BE2C (cell line): Measurements from ENCODE around the gene THEMIS. TPM values are rescaled to one million over a fixed set of nuclear protein-coding genes. Genes with fewer than 3 reads are reported as not detected.

Source experiments
- DNase-seq: peaks from one replicate; pipeline ENCODE4 v3.0.0-alpha.2; 2020
- H3K27me3 ChIP-seq: fragments of 250-450 bp; sonication (Bioruptor Pico); 2 replicates; pipeline ENCODE4 v1.5.1; 2020; ENCODE audit warnings: mild to moderate bottlenecking
- H3K36me3 ChIP-seq: fragments of 250-450 bp; sonication (Bioruptor Pico); 2 replicates; pipeline ENCODE4 v1.5.1; 2020; ENCODE audit warnings: mild to moderate bottlenecking
- H3K4me1 ChIP-seq: fragments of 250-450 bp; sonication (Bioruptor Pico); 2 replicates; pipeline ENCODE4 v1.5.1; 2020
- H3K4me3 ChIP-seq: 2 replicates; pipeline ENCODE4 v1.5.1; 2011; ENCODE audit warnings: low read depth, low read length
- H3K9me3 ChIP-seq: fragments of 250-450 bp; sonication (Bioruptor Pico); 2 replicates; pipeline ENCODE4 v1.5.1; 2020
- polyA plus RNA-seq: library from polyadenylated mRNA; unstranded; fragments of >200 nt; gene quantifications from one replicate; pipeline ENCODE4 v1.2.1, GENCODE V29; 2012; ENCODE audit warnings: low read depth, missing spikeins; ENCODE audit not compliant: insufficient read length, insufficient read depth
- TF ChIP-seq, protein P1 (sequence below): IDR thresholded peaks from 2 replicates; pipeline ENCODE4 v1.5.1; 2012; ENCODE audit warnings: mild to moderate bottlenecking, low read depth, low read length

THEMIS gene, protein sequence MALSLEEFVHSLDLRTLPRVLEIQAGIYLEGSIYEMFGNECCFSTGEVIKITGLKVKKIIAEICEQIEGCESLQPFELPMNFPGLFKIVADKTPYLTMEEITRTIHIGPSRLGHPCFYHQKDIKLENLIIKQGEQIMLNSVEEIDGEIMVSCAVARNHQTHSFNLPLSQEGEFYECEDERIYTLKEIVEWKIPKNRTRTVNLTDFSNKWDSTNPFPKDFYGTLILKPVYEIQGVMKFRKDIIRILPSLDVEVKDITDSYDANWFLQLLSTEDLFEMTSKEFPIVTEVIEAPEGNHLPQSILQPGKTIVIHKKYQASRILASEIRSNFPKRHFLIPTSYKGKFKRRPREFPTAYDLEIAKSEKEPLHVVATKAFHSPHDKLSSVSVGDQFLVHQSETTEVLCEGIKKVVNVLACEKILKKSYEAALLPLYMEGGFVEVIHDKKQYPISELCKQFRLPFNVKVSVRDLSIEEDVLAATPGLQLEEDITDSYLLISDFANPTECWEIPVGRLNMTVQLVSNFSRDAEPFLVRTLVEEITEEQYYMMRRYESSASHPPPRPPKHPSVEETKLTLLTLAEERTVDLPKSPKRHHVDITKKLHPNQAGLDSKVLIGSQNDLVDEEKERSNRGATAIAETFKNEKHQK
- polyA plus RNA-seq, result not detected

DNA sequence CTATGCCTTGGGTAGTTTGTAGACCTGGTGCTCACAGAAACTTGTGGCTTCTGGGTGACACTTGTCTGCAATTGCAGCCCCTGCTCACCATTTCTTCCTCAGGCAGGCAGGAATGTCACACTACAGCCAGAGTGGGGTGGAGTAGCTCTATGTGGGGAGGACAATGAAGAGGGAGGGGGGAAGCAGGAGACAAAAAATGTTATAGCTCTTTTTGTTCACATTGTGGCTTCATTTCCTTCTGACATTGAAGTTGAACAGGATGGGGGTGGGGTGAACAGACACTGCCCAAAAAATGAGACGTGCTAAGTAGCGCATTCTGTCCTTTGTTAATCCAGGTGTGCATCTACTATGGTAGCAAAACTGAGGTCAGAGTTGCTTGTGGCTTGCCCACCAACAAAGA is at the start of gene THEMIS:
TSS of gene THEMIS (minus strand) at position 124 of the 400 bp plus-strand sequence. CDS start 126 bp downstream, outside the sequence.
- DNase-seq, result no peak
- TF ChIP-seq, protein P1, sequence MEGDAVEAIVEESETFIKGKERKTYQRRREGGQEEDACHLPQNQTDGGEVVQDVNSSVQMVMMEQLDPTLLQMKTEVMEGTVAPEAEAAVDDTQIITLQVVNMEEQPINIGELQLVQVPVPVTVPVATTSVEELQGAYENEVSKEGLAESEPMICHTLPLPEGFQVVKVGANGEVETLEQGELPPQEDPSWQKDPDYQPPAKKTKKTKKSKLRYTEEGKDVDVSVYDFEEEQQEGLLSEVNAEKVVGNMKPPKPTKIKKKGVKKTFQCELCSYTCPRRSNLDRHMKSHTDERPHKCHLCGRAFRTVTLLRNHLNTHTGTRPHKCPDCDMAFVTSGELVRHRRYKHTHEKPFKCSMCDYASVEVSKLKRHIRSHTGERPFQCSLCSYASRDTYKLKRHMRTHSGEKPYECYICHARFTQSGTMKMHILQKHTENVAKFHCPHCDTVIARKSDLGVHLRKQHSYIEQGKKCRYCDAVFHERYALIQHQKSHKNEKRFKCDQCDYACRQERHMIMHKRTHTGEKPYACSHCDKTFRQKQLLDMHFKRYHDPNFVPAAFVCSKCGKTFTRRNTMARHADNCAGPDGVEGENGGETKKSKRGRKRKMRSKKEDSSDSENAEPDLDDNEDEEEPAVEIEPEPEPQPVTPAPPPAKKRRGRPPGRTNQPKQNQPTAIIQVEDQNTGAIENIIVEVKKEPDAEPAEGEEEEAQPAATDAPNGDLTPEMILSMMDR, result no peak
- Histone ChIP-seq H3K9me3 (no peaks in the 10 kb centered on the region), H3K4me3 (no peak within 1 kb of the TSS), H3K4me1 (peaks cover 7% of the 10 kb centered on the region; the same call in 1 of the 2 replicates), H3K36me3 (no peaks in the 10 kb centered on the region), H3K27me3 (no peaks in the 10 kb centered on the region; the same call in 1 of the 2 replicates)

DNA sequence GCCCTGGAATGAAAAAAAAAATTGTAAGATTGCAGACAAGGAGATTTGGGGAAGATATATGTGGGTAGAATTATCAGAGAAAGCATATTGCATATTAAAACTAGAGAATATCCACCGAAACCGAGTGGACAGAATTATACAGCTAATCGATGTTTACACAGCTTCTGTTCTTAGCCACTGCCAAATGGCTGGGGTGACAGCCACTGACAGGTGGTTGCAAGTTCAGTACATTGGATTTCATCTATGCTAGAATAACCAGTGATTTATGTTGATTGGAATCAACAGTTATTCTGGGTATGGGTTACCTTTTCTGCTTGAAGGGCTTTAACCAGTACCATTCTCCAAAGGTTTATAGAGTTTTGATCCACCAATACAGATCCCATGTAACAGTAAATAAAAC is 48.4 kb upstream of the THEMIS start:
- Histone ChIP-seq H3K9me3 (no peaks in the 10 kb centered on the region), H3K4me3 (no peak overlapping the region), H3K4me1 (no peaks in the 10 kb centered on the region), H3K27me3 (no peaks in the 10 kb centered on the region), H3K36me3 (no peaks in the 10 kb centered on the region)
- TF ChIP-seq, protein P1, result no peak
- DNase-seq, result no peak

DNA sequence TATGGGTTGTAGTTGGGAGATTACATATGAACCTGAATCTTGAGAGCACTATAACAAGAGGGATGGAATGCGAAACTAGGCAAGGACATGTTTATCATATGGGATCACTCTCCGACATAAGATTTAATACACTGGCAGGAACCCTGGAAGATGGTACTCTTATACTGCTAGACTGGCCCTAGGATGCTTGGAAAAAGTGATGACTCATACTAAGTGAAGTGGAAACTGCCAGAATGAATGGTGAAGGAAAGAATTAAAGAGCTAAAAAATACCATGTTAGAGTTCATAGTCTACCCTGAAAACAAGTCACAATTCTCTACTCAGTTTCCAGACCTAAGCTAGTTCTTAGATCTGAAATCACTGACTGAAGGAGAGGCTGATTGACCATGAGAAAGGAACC is 45.5 kb upstream of the THEMIS start:
- TF ChIP-seq, protein P1, result no peak
- H3K4me3 ChIP-seq, result no peak overlapping the region
- H3K27me3 ChIP-seq, result no peaks in the 10 kb centered on the region
- no peak for DNase-seq
- H3K4me1 ChIP-seq, result no peaks in the 10 kb centered on the region
- H3K36me3 ChIP-seq, result no peaks in the 10 kb centered on the region
- no peaks in the 10 kb centered on the region for H3K9me3 ChIP-seq

DNA sequence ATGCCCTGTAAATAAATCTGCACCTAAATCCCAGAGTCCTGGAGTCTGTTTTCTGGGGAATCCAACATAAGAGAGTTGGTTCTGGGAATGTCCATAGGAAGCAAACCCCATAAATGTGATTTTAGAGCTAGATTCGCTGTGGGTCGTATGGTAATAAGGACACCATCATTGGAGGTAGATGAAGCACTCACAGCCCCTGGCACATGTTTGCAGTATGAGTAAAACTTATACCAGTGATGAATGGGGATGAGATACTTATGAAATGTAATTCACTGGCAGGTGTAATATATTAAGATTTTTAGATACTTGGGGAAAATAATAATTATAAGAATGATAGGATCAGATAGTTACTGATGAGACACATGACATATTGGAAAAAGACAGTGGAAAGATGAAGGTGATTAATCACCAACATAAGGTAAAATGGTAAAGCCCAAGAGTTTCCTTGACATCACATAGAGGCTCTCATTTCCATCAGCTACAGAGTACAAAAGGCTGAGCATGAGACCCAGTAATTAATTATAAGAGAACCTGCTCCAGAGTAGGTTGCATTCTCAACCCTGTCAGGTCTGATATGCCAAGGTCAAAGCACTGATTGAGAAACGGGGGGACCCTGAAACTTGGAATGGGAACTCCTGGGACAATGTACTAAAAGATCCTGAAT is 44.7 kb upstream of the THEMIS start:
- Histone ChIP-seq H3K4me1 (no peaks in the 10 kb centered on the region), H3K36me3 (no peaks in the 10 kb centered on the region), H3K4me3 (no peak overlapping the region), H3K27me3 (no peaks in the 10 kb centered on the region), H3K9me3 (no peaks in the 10 kb centered on the region)
- no peak for DNase-seq
- TF ChIP-seq, protein P1, result no peak

DNA sequence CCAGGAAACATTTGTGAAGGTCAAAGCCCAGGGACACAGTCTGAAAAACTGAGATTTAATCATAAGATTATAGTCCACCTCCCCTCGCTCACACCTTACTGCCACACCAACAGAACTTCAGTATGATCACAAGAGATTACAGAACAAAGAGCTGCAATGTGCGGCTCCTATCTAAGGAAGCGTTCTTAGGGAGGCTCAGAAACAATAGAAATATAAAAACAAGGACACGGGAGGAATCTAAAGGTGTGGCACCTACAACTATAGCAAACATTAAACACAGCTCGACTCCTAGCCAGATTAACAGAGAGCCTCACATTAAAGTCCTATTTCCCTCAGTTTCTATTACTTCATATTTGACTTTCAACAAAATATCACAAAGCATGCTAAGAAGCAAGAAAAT is 40.4 kb upstream of the THEMIS start:
- DNase-seq, result no peak
- Histone ChIP-seq H3K27me3 (no peaks in the 10 kb centered on the region), H3K9me3 (no peaks in the 10 kb centered on the region), H3K36me3 (no peaks in the 10 kb centered on the region), H3K4me3 (no peak overlapping the region), H3K4me1 (peaks cover 4% of the 10 kb centered on the region; the same call in 1 of the 2 replicates)
- TF ChIP-seq, protein P1, result no peak
